HG03095 (cell line): Measurements from ENCODE around the gene LPCAT3.
A peak's percentile ranks its signal among the peaks of the same experiment; 100 is the strongest.

Source experiments
- ATAC-seq: cut with Tn5 transposase; IDR thresholded peaks from one replicate; pipeline ENCODE4 v1.9.1; 2021; ENCODE audit warnings: moderate library complexity; ENCODE audit not compliant: unreplicated experiment

The LPCAT3 gene

DNA sequence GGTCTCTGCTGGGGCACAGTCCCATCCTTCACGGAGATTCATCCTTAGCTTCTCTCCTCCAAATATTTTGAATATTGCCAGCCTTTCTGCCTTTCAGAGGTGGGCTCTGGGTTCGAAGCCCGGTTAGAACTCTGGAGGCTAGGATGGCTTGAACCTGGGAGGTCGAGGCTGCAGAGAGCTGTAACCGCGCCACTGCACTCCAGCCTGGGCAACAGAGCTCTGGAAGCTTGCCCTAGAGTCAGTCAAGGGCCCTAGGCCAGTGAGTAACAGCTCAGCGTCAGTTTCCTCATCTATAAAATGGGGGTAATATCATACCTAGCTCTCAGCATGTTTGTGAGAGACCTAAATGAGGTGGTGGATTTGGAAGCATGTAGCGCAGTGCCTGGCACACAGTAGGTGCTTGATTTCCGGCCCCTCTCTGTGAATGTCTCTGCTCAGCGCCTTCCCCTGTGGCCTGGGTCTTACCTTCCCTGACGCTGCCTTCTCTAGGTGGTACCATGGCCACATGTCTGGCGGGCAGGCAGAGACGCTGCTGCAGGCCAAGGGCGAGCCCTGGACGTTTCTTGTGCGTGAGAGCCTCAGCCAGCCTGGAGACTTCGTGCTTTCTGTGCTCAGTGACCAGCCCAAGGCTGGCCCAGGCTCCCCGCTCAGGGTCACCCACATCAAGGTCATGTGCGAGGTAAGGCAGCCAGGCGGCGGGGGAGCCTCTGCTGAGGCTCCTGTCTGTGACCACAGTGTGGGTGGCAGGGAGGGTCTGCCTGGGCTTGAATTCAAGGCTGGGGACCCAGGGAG is 63.8 kb downstream of the LPCAT3 start:
- ATAC-seq = no peak

DNA sequence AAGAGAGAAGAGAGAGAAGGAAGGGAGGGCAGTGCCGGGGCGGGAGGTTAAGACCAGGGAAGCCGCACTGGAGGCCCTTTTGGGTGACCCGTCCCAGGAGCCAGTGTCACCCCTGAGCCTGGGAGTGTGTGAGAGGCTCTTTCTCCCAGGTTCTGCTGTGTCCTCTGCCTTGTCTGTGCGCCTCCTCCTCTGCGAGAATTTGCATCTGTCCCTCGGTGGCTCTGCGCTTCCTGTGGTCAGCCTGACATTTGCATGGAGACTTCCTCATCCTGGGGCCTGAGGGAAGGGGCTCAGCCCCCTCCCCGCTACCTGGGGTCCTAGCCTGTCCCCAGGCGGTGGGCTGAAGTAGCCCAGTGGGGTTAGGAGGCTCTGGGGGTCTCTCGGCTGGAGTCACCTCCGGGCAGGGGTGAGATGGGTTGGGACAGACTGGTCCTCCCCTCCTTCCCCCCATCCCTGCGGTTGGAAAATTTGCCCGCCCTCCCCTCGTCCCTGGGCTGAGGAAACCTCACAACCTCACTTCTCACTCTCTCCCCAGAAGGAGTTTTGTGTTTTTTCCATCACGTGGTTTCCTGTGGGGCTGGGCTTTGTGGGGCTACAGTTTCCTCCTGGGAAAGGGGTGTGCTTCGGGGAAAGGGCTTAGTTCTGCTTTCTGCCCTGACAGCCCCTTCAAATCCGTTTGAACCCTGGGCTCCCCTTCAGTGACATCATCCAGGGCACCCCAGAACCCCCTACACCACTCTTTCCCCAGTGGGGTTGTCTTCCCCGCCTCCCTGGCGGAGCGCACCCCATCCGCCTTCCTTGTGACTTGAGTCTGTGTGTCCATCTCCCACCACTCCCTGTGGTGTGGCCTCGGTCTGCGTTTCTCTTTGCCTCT is 64.6 kb downstream of the LPCAT3 start:
- peak; percentile 39 for ATAC-seq

DNA sequence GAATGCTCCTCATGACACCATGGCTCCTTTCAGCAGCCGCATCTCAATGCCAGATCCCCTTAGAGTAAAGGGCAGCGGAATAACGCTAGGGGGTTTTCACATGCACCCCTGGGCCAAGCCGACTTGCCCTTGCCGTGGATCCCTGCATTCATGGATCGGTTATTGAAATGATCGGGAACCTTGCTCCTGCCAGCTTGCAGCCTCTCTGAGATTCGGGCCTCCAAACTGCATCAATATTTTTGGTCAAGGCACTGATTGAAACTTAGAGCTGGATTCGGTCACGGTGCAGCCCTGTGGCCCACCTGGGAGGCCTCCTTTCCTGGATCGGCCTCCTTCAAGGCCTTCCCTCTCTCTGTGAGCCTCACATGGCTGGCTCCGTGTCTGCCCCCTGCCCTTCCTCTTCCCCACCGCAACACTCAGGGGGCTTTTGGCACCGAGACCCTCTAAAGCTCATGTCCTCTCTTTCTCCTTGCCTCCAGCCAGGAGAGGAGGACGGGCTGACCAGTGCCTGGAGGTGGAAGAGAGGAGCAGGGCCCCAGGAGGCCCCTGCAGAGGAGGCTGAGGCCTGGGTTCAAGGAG is 65.3 kb downstream of the LPCAT3 start:
- ATAC-seq = no peak

DNA sequence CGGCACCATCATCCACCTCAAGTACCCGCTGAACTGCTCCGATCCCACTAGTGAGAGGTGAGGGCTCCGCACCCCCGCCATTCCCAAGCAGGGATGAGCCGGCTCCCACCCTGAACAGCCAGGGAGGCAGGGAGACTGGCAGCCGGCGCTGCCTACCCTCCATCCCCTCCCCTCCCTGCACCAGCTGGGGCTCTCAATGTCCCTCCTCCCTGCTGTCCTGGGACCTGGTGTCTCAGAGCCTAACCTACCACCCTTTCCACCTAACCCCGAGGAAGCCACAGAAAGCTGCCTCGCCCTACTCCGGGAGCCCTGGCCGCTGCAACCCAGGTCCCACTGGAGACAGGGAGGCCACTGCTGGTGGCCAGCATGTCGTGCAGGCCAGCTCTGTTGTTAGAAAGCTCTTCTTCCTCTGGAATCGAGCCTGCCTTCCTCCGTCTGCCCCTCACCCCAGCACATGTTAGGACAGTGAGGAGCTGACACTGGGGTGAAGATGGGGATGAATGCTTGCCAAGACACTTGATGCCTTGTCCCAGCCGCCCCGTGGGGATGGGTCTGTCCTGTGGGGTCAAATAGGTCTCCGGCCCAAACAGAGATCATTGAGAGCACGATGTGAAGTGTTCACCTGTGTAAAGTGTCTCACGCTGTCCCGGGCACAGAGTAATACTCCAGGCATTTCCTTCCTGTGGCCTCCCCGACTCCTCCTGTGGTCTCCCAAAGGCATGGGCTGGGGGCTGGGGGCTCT is 66.0 kb downstream of the LPCAT3 start:
- ATAC-seq = no peak

DNA sequence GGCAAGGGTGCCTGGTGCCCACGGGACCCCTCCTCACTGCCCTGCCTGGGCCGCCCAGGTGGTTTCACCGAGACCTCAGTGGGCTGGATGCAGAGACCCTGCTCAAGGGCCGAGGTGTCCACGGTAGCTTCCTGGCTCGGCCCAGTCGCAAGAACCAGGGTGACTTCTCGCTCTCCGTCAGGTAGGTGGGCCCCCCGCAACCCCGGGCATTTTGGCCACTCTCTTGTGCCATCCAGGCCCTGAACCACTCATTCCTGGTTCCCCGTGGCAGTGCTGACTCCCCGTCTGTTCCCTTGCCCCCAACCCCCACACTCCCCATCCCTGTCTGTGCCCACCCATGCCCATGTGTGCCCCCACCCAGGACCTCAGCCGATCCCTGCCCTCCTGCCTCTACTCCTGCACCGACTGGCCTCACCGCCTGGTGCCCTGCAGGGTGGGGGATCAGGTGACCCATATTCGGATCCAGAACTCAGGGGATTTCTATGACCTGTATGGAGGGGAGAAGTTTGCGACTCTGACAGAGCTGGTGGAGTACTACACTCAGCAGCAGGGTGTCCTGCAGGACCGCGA is 66.6 kb downstream of the LPCAT3 start:
- no peak for ATAC-seq

DNA sequence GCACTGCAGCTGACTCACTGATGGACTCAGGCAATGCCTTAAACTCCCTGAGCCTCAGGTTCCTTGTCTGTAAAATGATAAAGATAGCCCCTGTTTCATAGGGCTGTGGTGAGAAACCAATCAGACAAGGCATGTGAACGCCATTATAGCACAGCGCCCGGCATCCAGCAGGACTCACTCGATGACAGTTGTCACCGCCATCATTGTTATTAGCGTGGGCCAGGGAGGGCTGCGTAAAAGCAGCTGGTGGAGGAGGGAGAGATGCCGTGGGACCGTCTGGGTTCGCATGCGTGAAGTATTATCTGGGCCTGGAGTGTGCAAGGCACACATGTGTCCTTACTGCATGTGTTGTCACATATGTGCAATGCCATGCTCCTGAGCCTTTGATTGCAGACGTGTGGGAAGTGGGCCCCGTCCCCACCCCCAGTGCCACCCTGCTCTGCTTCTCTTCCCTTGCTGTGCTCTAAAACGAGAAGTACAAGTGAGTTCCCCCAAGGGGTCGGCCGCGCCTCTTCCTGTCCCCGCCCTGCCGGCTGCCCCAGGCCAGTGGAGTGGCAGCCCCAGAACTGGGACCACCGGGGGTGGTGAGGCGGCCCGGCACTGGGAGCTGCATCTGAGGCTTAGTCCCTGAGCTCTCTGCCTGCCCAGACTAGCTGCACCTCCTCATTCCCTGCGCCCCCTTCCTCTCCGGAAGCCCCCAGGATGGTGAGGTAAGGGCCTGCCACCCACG is 67.3 kb downstream of the LPCAT3 start, which contains the start of gene PTPN6:
Gene PTPN6, plus strand, starts transcription at position 546 of the 730 bp plus-strand sequence. Its CDS starts 157 bp downstream, at position 703.
- ATAC-seq = no peak

DNA sequence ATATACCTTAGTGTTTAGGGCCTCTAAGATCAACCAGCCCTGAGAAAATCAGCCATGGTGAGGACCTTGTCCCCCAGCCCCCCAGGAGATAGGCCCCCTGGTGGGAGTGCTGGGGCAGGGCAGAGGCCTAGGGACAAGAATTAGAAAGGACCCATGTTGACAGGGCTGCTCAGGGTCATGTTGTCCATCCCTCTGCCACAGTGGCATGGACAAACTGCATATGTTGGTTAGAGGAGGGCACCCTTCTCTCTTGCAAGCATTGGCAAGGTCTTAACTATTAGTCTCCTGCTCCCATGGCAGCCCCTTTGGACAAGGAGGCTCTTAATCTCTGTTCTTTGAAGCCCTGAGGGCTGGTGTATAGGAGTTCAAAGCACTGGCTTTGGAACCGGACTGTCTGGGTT is 67.9 kb downstream of the LPCAT3 start:
- ATAC-seq = no peak

DNA sequence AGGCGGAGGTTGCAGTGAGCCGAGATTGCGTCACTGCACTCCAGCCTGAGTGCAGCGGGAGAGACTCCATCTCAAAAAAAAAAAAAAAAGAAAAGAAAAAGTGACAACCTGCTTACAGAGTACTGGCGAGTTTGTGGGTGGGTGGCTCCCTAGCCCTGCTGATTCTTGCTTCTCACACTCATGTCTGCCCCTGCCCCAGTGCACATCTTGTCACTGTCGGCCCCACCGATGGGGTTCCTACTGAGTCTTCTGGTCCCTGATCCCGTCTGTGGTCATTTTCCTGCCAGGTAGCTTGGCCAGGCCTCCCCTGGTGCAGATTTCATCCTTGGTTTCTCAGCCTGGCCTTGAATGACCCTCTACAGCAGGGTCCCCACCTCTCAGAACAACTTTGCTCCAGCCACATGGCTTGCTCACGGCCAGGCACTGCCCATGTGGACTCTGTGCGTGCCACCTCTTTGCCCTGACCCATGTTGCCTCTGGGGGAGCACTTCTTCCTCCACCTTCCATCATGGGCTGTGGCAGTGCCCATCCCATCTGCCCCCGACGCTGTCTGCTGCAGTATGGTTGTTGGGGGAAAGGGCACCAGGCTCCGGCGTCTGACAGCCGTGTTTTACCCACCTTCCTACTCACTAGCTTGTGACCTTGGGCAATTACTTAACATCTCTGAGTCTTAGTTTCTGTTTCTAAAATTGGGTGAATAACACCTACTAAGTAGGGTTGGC is 69.2 kb downstream of the LPCAT3 start:
- no peak for ATAC-seq

DNA sequence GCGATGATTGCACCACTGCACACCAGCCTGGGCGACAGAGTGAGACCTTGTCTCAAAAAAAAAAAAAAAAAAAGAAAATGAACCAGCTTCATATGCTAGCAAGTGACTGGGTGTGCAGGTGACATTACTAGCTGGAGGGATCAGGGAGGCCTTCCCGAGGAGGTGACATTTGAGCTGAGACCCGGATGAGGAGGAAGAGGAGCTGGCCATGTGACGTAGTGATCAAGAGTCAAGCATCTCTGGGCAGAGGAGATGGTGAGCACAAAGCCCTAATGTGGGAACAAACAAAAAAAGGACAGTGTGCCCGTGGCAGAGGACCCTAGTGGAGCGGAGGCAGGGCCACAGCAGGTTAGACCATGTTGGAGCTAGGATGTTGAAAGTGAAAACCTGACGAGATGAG is 70.7 kb downstream of the LPCAT3 start:
- no peak for ATAC-seq

DNA sequence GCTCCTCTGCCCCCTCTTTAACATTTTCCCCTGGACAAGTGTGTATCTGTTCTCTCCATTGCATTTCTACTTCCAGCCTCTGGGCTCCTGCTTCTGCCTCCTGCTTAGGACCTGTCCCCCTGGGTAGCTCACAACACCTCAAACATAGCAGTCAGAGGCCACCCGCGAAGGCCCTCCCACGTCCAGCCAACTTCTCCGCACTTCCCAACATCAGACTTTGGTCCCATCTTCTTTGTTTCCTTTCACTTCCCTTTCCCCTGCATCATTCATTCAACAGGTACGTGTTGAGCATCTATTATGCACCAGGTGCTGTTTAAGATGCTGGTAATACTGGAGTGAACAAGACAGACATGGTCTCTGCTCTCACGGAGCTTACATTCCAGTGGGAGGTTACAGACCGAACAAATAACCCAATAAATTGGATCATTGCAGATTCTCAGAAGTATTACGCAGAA is 71.3 kb downstream of the LPCAT3 start:
- ATAC-seq = no peak

DNA sequence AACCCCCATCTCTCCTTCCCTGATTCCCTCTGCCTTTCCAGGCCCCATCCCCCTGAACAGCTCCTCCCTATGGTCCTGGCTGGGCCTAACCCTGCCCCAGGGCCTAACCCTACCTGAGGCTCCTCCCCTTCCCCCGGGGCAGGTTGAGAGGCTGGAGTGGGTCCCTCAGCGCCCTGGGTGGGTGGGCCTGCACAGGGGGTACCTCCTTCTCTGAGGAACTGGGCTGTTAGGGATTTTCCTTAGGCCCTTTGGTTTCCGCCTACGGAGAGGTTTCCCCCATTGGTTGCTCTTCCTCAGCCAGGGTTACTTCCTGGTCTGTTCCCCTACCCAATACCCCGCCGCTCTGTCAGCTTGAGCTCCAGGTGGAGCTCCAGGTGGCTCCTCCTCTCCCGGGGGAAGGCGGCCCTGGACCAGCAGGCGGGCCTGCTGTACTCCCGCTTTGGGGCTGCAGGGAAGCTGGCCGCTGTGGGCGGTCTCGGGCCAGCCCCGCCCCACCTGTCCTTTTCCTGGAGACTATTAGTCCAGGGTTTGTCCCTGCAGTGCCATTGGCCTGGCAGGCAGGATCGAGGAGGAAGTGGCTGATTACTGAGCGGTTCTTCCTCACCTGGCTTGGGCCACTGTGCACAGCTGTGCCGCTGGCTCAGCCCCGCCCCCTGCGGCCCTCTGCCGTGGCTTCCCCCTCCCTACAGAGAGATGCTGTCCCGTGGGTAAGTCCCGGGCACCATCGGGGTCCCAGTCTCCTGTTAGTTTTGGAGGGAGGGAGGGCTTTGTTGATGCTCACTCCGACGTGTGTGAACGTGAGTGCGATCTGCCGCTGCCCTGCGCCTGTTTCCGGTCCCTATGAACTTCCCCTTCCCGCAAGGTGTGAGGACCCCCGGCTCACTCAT is 72.0 kb downstream of the LPCAT3 start:
- peak; percentile 23 for ATAC-seq

DNA sequence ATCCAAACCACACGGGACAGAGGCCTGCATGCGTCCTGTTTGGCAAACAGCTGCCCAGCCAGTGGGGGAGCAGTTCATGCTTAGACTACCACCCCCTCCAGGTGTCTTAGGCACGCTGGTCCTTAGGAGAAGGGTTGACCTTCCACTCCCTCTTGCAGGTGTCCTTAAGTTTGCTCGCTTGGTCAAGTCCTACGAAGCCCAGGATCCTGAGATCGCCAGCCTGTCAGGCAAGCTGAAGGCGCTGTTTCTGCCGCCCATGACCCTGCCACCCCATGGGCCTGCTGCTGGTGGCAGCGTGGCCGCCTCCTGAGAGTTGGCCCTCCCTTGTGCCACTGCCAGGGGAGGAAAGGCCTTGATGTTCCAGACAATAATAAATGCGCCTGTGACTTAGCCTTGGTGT is 72.7 kb downstream of the LPCAT3 start:
- no peak for ATAC-seq

DNA sequence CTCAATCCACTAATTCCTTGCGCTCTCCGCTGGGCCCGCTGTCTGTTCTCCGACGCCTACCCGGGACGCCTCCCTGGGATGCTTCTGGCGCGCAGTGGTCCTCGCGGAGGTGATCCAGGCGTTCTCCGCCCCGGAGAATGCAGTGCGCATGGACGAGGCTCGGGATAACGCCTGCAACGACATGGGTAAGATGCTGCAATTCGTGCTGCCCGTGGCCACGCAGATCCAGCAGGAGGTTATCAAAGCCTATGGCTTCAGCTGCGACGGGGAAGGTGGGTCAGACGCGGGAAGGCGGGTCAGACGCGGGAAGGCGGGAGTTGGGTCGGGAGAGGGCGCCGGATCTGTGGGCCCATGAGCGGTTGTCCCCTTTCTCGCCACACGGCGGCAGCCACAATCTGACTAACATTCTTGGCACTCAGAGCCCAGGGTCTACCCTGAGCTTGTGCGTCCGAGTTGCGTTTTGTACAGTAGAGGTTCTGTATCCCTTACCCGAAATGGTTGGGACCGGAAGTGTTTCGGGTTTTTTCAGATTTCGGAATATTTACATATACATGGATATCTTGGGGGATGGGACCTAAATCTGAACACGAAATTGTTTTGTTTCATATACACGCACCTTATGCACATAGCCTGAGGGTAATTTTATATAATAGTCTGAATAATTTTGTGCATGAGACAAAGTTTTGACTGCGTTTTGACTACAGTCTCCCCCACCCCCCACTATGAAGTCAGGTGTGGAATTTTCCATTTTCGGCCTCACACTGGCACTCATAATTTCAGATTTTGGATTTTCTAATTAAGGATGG is 73.7 kb downstream of the LPCAT3 start:
- ATAC-seq = no peak

DNA sequence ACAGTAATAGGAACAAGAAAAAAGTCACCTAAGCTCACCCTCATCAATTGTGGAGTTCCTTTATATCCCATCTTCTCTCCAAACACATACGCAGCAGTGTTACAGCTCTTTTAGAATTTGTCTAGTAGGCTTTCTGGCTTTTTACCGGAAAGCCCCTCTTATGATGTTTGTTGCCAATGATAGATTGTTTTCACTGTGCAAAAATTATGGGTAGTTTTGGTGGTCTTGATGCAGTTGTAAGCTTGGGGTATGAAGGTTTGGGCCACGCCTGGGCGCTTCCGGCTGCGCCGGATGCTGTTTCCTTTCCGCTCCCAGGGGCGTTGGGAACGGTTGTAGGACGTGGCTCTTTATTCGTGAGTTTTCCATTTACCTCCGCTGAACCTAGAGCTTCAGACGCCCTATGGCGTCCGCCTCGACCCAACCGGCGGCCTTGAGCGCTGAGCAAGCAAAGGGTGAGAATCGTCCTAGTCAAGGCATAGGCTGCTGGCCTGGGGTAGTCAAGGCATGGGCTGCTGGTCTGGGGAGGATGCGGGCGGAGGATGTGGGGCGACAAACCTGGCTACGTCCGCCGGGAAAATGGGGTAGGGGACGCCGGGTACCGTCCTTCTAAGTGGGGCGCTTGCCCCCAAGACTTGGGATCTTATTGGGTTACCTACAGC is 74.4 kb downstream of the LPCAT3 start, which contains the start of the genes C12orf57 and RNU7-1:
Gene C12orf57, plus strand, starts transcription at position 301 of the 659 bp plus-strand sequence. Its CDS starts 100 bp downstream, at position 401.
Gene RNU7-1, plus strand, starts transcription at position 95 of the 659 bp plus-strand sequence.
- peak; percentile 30 for ATAC-seq

DNA sequence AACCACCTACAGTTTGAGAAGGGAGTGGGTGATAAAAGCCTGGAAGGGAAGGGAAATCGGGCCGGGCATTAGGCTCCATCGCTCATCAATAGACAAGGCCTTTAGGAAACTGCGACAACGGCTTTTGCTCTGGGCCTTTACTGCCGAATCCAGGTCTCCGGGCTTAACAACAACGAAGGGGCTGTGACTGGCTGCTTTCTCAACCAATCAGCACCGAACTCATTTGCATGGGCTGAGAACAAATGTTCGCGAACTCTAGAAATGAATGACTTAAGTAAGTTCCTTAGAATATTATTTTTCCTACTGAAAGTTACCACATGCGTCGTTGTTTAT is 74.9 kb downstream of the LPCAT3 start:
- ATAC-seq = peak; percentile 23

DNA sequence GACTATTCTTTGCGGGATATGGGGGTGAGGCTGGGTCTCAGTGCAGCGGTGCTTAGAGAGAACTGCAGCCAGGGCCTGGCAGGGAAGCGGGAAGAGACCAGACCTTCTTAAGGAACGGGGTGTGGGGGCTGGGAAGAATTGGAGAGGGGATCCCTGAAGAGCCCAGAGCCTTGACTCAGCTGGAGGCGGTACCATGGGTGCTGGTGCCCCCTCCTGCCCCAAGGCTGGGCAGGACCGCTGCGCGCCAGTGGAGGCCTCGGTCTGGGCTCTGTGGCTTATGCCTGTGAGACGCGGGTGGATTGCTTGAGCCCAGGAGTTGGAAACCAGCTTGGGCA is 76.0 kb downstream of the LPCAT3 start:
- ATAC-seq = no peak

DNA sequence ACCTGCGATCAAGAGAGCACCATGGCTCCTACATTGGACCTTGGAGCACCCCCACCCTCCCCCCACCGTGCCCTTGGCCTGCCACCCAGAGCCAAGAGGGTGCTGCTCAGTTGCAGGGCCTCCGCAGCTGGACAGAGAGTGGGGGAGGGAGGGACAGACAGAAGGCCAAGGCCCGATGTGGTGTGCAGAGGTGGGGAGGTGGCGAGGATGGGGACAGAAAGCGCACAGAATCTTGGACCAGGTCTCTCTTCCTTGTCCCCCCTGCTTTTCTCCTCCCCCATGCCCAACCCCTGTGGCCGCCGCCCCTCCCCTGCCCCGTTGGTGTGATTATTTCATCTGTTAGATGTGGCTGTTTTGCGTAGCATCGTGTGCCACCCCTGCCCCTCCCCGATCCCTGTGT is 76.5 kb downstream of the LPCAT3 start:
- no peak for ATAC-seq
